GM10248 (cell line): ENCODE data around the gene ACAD9.

Experiments used
- CTCF ChIA-PET: fragments of 300-600 bp; sonication (Branson Sonifier 250); formaldehyde crosslinking; extraction: SDS; loops from one replicate; lab custom pipeline; 2021; ENCODE audit warnings: antibody characterized with exemption; lab: Yijun Ruan, JAX
- POLR2A ChIA-PET: fragments of 350-650 bp; sonication (Branson Sonifier 250); formaldehyde crosslinking; extraction: SDS; loops from one replicate; lab custom pipeline; 2020; ENCODE audit warnings: antibody characterized with exemption; lab: Yijun Ruan, JAX
- DNase-seq: peaks from one replicate; pipeline ENCODE4 v3.0.0; 2012; ENCODE audit errors: extremely low spot score
- CTCF ChIP-seq: IDR thresholded peaks from 2 replicates; pipeline ENCODE4 v1.5.1; 2012; ENCODE audit warnings: mild to moderate bottlenecking, low read depth; ENCODE audit errors: extremely low read depth, missing control alignments, control extremely low read depth

ACAD9 gene

DNA sequence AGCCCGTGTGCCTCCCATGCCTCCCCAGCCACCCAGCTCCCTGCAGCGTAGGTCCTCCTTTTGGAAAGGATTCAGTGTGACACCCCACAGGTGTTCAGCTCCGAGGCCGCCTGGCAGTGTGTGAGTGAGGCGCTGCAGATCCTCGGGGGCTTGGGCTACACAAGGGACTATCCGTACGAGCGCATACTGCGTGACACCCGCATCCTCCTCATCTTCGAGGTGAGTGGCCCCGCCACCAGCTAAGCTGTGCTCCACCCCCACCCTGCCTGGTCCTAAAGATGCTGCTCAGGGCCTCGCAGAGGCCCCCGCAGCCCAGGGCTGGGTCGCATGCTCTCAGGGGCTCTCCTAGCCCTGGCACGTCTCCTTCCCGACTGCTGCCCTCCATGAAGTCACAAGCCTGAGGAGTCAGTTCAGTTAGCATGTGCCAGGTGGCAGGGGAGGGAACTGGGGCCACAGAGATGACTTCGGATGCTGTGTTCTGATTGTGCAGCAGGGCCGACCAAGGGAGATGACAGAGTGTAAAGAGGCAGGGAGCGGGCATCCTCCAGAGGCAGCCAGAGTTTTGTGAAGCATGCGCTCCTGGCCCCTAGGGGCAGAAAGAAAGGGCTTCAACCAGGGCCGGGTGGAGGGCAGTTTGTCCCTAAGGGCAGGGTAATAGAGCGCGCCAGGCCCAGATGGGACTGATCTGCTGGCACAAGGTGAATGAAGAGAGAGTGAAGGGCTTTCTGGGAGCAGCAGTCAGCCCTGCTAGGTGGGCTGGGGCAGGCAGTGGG is 26.8 kb downstream of the ACAD9 start:
- CTCF ChIA-PET: interaction anchor here (0.8 kb wide), 1 partner anchor 16 kb away, joined by 3 read pairs; no protein-coding TSS in a partner anchor
- no peak for DNase-seq
- POLR2A ChIA-PET: no interaction called here
- TF ChIP-seq CTCF: no peak

- TF ChIP-seq CTCF: no peak
These were observed 27.5 kb downstream of the ACAD9 start for GRCh38 chr3:128906804-128907525.

GRCh38 chr3:128907706-128908445 is 28.5 kb downstream of the ACAD9 start:
- no peak for DNase-seq
- TF ChIP-seq CTCF: no peak
- CTCF ChIA-PET: interaction anchor here (0.8 to 1.4 kb wide), 2 partner anchors 33 to 62 kb away, joined by 3 to 4 read pairs; no protein-coding TSS in a partner anchor
- POLR2A ChIA-PET: no interaction called here

More at GRCh38 chr3:128906804-128907525, 27.5 kb downstream of the ACAD9 start:
- ChIA-PET CTCF (no interaction called here), POLR2A (no interaction called here)
- DNase-seq: no peak

DNA sequence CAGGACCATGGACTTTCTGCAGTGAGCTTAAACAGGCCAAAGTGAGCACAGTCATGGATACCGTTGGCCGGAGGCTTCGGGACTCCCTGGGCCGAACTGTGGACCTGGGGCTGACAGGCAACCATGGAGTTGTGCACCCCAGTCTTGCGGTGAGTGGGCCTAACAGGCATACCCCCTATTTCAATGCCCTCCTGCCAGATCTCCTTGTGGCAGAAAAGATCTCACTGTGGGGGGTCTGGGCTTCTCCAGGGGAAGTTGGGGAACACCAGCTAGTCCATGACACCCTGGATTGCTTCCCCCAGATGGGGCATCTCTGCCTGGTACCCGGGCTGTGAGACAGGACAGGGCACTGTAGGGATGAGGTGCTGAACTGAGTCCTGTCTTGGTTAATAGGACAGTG is 29.5 kb downstream of the ACAD9 start:
- ChIA-PET POLR2A (no interaction called here), CTCF (interaction anchor here (1.4 kb wide), 1 partner anchor 61 kb away, joined by 4 read pairs; no protein-coding TSS in a partner anchor)
- DNase-seq: no peak
- TF ChIP-seq CTCF: no peak

DNA sequence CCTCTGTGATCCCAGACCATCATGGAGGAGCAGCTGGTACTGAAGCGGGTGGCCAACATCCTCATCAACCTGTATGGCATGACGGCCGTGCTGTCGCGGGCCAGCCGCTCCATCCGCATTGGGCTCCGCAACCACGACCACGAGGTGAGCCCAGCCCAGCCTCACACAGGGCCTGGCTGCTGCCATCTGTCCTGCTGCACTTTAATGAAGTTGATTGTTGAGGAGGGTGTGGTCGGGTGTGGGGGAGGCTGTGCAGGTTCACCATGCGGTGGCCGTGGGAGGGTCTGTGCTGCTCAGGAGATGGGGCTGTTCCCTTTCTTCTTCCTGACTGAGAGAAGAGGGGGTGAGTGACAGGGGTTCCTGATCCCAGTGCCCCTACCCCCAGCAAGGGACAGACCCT is 30.6 kb downstream of the ACAD9 start:
- POLR2A ChIA-PET: no interaction called here
- no peak for DNase-seq
- TF ChIP-seq CTCF: no peak
- CTCF ChIA-PET: interaction anchor here (0.6 to 1.0 kb wide), 3 partner anchors 60 to 851 kb away, joined by 3 read pairs; no protein-coding TSS in a partner anchor

DNA sequence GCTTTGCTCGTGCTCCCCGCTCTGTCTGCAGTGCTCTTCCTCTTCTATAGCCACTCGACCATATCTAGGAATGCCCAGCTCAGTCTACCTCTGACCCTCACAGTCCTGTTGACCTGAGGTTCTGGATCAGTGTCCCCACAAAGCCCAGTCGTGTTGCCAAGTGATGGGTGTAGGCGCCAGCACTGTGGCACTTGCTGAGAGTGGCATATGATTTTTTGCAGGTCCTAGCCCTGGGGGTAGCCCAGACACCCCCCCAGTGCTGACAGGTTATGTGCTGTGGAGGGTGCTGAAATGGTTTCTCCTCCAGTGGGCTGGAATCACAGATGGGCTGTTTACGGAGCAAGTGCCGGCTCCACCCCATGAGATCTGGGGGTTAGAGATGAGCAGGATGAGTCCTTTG is 32.5 kb downstream of the ACAD9 start:
- no peak for TF ChIP-seq CTCF
- ChIA-PET CTCF (no interaction called here), POLR2A (no interaction called here)
- DNase-seq: no peak
